H9 (cell line): ENCODE data around the gene STC2. TPM values are rescaled to one million over a fixed set of nuclear protein-coding genes. Genes with fewer than 3 reads are reported as not detected.

Experiments used
- DNase-seq: peaks from one replicate; pipeline ENCODE4 v3.0.0-alpha.2; 2017
- H2AFZ ChIP-seq: one replicate; pipeline ENCODE4 v1.6.1; 2013; ENCODE audit warnings: mild to moderate bottlenecking, low read length, control low read depth, moderate library complexity
- H2AK5ac ChIP-seq: 2 replicates; pipeline ENCODE4 v1.6.1; 2013; ENCODE audit warnings: low read length, control low read depth, mixed read lengths; ENCODE audit not compliant: insufficient read length
- H2BK120ac ChIP-seq: one replicate; pipeline ENCODE4 v1.6.1; 2013; ENCODE audit warnings: low read depth, mild to moderate bottlenecking, low read length, control low read depth, inconsistent platforms; ENCODE audit not compliant: poor library complexity, severe bottlenecking
- H2BK12ac ChIP-seq: 2 replicates; pipeline ENCODE4 v1.6.1; 2013; ENCODE audit warnings: low read length, control low read depth, mixed read lengths, low read depth; ENCODE audit not compliant: insufficient read length
- H2BK15ac ChIP-seq: 2 replicates; pipeline ENCODE4 v1.6.1; 2013; ENCODE audit warnings: low read depth, low read length, control low read depth
- H2BK20ac ChIP-seq: one replicate; pipeline ENCODE4 v1.6.1; 2013; ENCODE audit warnings: low read depth, mild to moderate bottlenecking, low read length, control low read depth, inconsistent platforms; ENCODE audit not compliant: poor library complexity, severe bottlenecking
- H2BK5ac ChIP-seq: 2 replicates; pipeline ENCODE4 v1.6.1; 2013; ENCODE audit warnings: low read length, control low read depth, mixed read lengths; ENCODE audit not compliant: insufficient read length
- H3K14ac ChIP-seq: 2 replicates; pipeline ENCODE4 v1.6.1; 2013; ENCODE audit warnings: low read length, control low read depth; ENCODE audit not compliant: insufficient read depth
- H3K18ac ChIP-seq: 2 replicates; pipeline ENCODE4 v1.6.1; 2013; ENCODE audit warnings: low read depth, mild to moderate bottlenecking, mixed read lengths, low read length, control low read depth; ENCODE audit not compliant: insufficient read length
- H3K23ac ChIP-seq: 2 replicates; pipeline ENCODE4 v1.6.1; 2013; ENCODE audit warnings: low read length, control low read depth, mixed read lengths, low read depth; ENCODE audit not compliant: insufficient read length
- H3K23me2 ChIP-seq: 2 replicates; pipeline ENCODE4 v1.6.1; 2013; ENCODE audit warnings: low read depth, mild to moderate bottlenecking, mixed read lengths, low read length, control low read depth; ENCODE audit not compliant: insufficient read length, poor library complexity, severe bottlenecking
- H3K27ac ChIP-seq: 2 replicates; pipeline ENCODE4 v1.5.1; 2013; ENCODE audit warnings: low read length, control low read depth, mixed read lengths, low read depth; ENCODE audit not compliant: insufficient read length
- H3K27me3 ChIP-seq: 2 replicates; pipeline ENCODE4 v1.6.1; 2013; ENCODE audit warnings: low read length, control low read depth, inconsistent platforms; ENCODE audit not compliant: insufficient read depth
- H3K4ac ChIP-seq: 2 replicates; pipeline ENCODE4 v1.6.1; 2013; ENCODE audit warnings: low read depth, mild to moderate bottlenecking, control low read depth, inconsistent platforms, low read length, moderate library complexity
- H3K4me1 ChIP-seq: 2 replicates; pipeline ENCODE4 v1.6.1; 2013; ENCODE audit warnings: low read length, control low read depth, inconsistent platforms; ENCODE audit not compliant: insufficient read depth
- H3K4me2 ChIP-seq: 2 replicates; pipeline ENCODE4 v1.6.1; 2013; ENCODE audit warnings: low read length, control low read depth, mixed read lengths; ENCODE audit not compliant: insufficient read length, insufficient read depth
- H3K56ac ChIP-seq: 2 replicates; pipeline ENCODE4 v1.6.1; 2013; ENCODE audit warnings: low read depth, mild to moderate bottlenecking, mixed read lengths, low read length, control low read depth; ENCODE audit not compliant: insufficient read length
- H3K79me1 ChIP-seq: 2 replicates; pipeline ENCODE4 v1.6.1; 2013; ENCODE audit warnings: low read depth, mild to moderate bottlenecking, moderate library complexity, low read length, control low read depth, inconsistent platforms; ENCODE audit not compliant: insufficient read depth, poor library complexity, severe bottlenecking
- H3K79me2 ChIP-seq: 2 replicates; pipeline ENCODE4 v1.6.1; 2013; ENCODE audit warnings: low read length, control low read depth, inconsistent platforms; ENCODE audit not compliant: insufficient read depth
- H3K9ac ChIP-seq: 2 replicates; pipeline ENCODE4 v1.6.1; 2013; ENCODE audit warnings: low read length, control low read depth, mixed read lengths; ENCODE audit not compliant: insufficient read length; ENCODE audit errors: extremely low read depth
- H3K9me3 ChIP-seq: one replicate; pipeline ENCODE4 v1.6.1; 2013; ENCODE audit warnings: low read depth, low read length, inconsistent platforms; ENCODE audit not compliant: control insufficient read depth
- H3T11ph ChIP-seq: one replicate; pipeline ENCODE4 v1.6.1; 2013; ENCODE audit warnings: mild to moderate bottlenecking, low read length, control low read depth, inconsistent platforms
- H4K20me1 ChIP-seq: one replicate; pipeline ENCODE4 v1.6.1; 2013; ENCODE audit not compliant: control insufficient read depth, insufficient read length, insufficient read depth
- H4K5ac ChIP-seq: 2 replicates; pipeline ENCODE4 v1.6.1; 2013; ENCODE audit warnings: low read depth, mild to moderate bottlenecking, mixed read lengths, low read length, control low read depth; ENCODE audit not compliant: insufficient read length
- H4K8ac ChIP-seq: replicated peaks from 2 replicates; pipeline ENCODE4 v1.6.1; 2013; ENCODE audit warnings: low read length, control low read depth, mixed read lengths, low read depth; ENCODE audit not compliant: insufficient read length
- H4K91ac ChIP-seq: 2 replicates; pipeline ENCODE4 v1.6.1; 2013; ENCODE audit warnings: low read depth, mild to moderate bottlenecking, moderate library complexity, mixed read lengths, low read length, control low read depth; ENCODE audit not compliant: insufficient read length
- H3K27ac Mint-ChIP-seq, 3 experiments: 2 replicates in 2 of 3; 3 replicates in 1 of 3; pipeline ENCODE4 v1.8.0; 2020 to 2021; ENCODE audit warnings: mixed read lengths in 3 of 3, mild to moderate bottlenecking in 1 of 3, moderate library complexity in 1 of 3
- H3K27me3 Mint-ChIP-seq: 2 replicates; pipeline ENCODE4 v1.8.0; 2021; ENCODE audit warnings: low read depth, mild to moderate bottlenecking, moderate library complexity, mixed read lengths
- H3K36me3 Mint-ChIP-seq, 3 experiments: 2 replicates in 2 of 3; 3 replicates in 1 of 3; pipeline ENCODE4 v1.8.0; 2020 to 2021; ENCODE audit warnings: low read depth in 3 of 3, mixed read lengths in 3 of 3; ENCODE audit not compliant: insufficient read depth in 1 of 3
- H3K4me1 Mint-ChIP-seq, 2 experiments: 2 replicates each; pipeline ENCODE4 v1.8.0; 2020; ENCODE audit warnings: mixed read lengths in 2 of 2
- H3K4me3 Mint-ChIP-seq, 2 experiments: 2 replicates in 1 of 2; 3 replicates in 1 of 2; pipeline ENCODE4 v1.8.0; 2020 to 2021; ENCODE audit warnings: mild to moderate bottlenecking in 2 of 2, mixed read lengths in 2 of 2, moderate library complexity in 1 of 2
- H3K9me3 Mint-ChIP-seq, 2 experiments: 2 replicates in 1 of 2; 3 replicates in 1 of 2; pipeline ENCODE4 v1.8.0; 2020; ENCODE audit warnings: mild to moderate bottlenecking in 2 of 2, mixed read lengths in 2 of 2, moderate library complexity in 1 of 2
- CTCF ChIP-seq: fragments of 200-600 bp; sonication (generic); conservative IDR thresholded peaks from 3 replicates; pipeline ENCODE4 v1.8.0; 2021; ENCODE audit warnings: antibody characterized with exemption, mild to moderate bottlenecking
- WGBS: extraction: QIAGEN DNeasy Blood & Tissue Kit; methylation state at CpG from one replicate; pipeline ENCODE4 v1.1.7; 2013; ENCODE audit warnings: missing lambda C conversion rate, low lambda C conversion rate, mixed read lengths; ENCODE audit not compliant: insufficient read length; ENCODE audit errors: extremely low coverage; 5-methylcytosine and 5-hydroxymethylcytosine counted together
- total RNA-seq: library from RNA; stranded (reverse); gene quantifications from 2 replicates; pipeline ENCODE4 v1.2.1, GENCODE V29; 2021

The STC2 gene
- total RNA-seq, 1 experiment from 2014 or later, result 77.7 TPM

- peaks cover 34 to 46% of the 10 kb centered on the region in 2 experiments for H3K4me1 Mint-ChIP-seq
- DNase-seq, result no peak
- H3K4me3 Mint-ChIP-seq, result no peak overlapping the region
- H2AK5ac ChIP-seq, result no peak overlapping the region
- H4K91ac ChIP-seq, result no peak overlapping the region
- no peak overlapping the region for H3K27ac ChIP-seq
- H3K4me1 ChIP-seq, result no peaks in the 10 kb centered on the region; the same call in 1 of the 2 replicates
- no peak overlapping the region for H3K14ac ChIP-seq
- H3K23me2 ChIP-seq, result no peaks in the 10 kb centered on the region
- no peak overlapping the region for H3K4me2 ChIP-seq
- peaks cover 7% of the 10 kb centered on the region for H3K79me1 ChIP-seq
- no peaks in the 10 kb centered on the region for H4K20me1 ChIP-seq
- H3T11ph ChIP-seq, result no peak overlapping the region
- H2BK20ac ChIP-seq, result no peak overlapping the region
- peak overlapping the region in 2 of 3 experiments; percentile 14 to 40; a peak in 2 of 7 replicates for H3K27ac Mint-ChIP-seq
- H3K79me2 ChIP-seq, result no peaks in the 10 kb centered on the region
- H3K9me3 ChIP-seq, result no peaks in the 10 kb centered on the region
- no peak overlapping the region for H2BK120ac ChIP-seq
- H3K18ac ChIP-seq, result no peak overlapping the region
- H4K8ac ChIP-seq, result no peak overlapping the region
- H3K56ac ChIP-seq, result no peak overlapping the region
- H2AFZ ChIP-seq, result no peak overlapping the region
- H3K9me3 Mint-ChIP-seq, result no peaks in the 10 kb centered on the region; a peak in 1 of 5 replicates
- H3K23ac ChIP-seq, result no peak overlapping the region
- no peak overlapping the region for H3K4ac ChIP-seq
- no peak overlapping the region for H2BK15ac ChIP-seq
- no peak overlapping the region for H4K5ac ChIP-seq
- peaks cover 68 to 94% (median 89%) of the 10 kb centered on the region in 3 experiments; a peak in 6 of 7 replicates for H3K36me3 Mint-ChIP-seq
- H3K27me3 ChIP-seq, result no peaks in the 10 kb centered on the region
- no CpG with 5 or more reads among the region's 10 CpGs for WGBS
- no peak overlapping the region for H2BK5ac ChIP-seq
- no peak overlapping the region for H3K9ac ChIP-seq
- 0 out of 3 replicates have a peak, but pooled peaks have one; percentile 20 for TF ChIP-seq CTCF
- H2BK12ac ChIP-seq, result no peak overlapping the region
- H3K27me3 Mint-ChIP-seq, result no peaks in the 10 kb centered on the region; the same call in 1 of the 2 replicates
Observed at GRCh38 chr5:173320259-173320658, 8.0 kb downstream of the STC2 start.
